GM23248 (cell line): ENCODE measurements around the gene ZNF93.

Source experiments
- EZH2 ChIP-seq: fragments of 200-600 bp; sonication (generic); IDR thresholded peaks from 2 replicates; pipeline ENCODE4 v1.6.1; 2018; ENCODE audit warnings: antibody characterized with exemption, mild to moderate bottlenecking; ENCODE audit not compliant: insufficient read depth, poor library complexity, severe bottlenecking
- EZH2phosphoT487 ChIP-seq: fragments of 200-600 bp; sonication (generic); IDR thresholded peaks from 2 replicates; pipeline ENCODE4 v1.6.1; 2018; ENCODE audit warnings: antibody characterized with exemption, moderate library complexity, mild to moderate bottlenecking, low read depth; ENCODE audit not compliant: insufficient read depth

DNA sequence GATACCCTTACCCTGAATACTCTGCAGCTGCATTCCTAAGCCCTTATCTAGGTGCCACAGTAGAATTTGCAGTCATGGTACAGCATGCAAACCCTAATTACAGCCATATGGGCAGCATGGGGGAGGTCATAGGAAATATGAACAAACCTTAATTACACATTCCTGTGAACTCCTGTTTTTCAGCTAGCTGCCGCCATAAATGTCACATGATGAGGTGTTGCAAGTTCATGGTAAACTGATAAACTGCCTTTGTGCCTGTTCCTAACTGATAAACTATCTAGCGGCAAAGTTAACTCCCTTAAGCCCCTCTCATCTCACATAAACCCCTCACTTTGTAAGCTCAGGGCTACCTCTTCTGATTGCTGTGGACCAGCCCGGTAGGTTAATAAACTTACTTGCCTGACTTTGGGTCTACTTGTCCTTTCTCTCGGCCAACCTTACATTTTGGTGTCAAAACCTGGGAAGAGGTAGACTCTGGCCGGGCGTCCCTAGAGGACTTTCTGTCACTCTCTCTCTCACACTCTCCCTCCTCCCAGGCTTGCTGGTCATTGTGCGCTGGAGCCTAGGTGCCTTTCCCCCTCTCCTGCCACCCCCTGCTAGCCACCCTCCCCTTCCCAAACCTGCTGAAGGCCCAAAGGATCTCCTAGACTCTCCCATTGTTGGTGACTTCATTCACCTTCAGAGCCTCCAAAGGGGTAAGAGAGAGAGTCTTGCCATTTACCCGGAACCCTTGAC is 43.3 kb downstream of the ZNF93 start:
- TF ChIP-seq EZH2phosphoT487: no peak
- TF ChIP-seq EZH2: no peak
